ENCODE results near the gene USP35. TPM values are rescaled to one million over a fixed set of nuclear protein-coding genes. Genes with fewer than 3 reads are reported as not detected.

The USP35 gene
- polyA plus RNA-seq, 3 donors, result 0.42 to 7.6 (median 0.63) TPM

- no peak overlapping the region for H3K9ac ChIP-seq (ENCODE audit: insufficient read depth, low read length, poor library complexity, severe bottlenecking)
- peaks cover 2 to 11% (median 3%) of the 10 kb centered on the region in 3 donors for H3K27me3 Mint-ChIP-seq (ENCODE audit: low read depth in 3 of 3)
- H3K36me3 Mint-ChIP-seq, result no peaks in the 10 kb centered on the region
Measured at GRCh38 chr11:78149646-78150045, 39.1 kb upstream of the USP35 start.

GRCh38 chr11:78150346-78150745 lies 38.4 kb upstream of the USP35 start:
- no peak for DNase-seq
- peaks cover 2 to 11% (median 3%) of the 10 kb centered on the region in 3 donors for H3K27me3 Mint-ChIP-seq (ENCODE audit: low read depth in 3 of 3)
- H3K4me3 Mint-ChIP-seq, result no peak overlapping the region
- H3K27ac Mint-ChIP-seq, result no peak overlapping the region
- Histone ChIP-seq H3K4me2 (replicated peaks; ENCODE audit: extremely low read depth, low read length, poor library complexity, severe bottlenecking) (no peak overlapping the region), H3K4me1 (ENCODE audit: control insufficient read depth in 1 of 2, insufficient read depth in 2 of 2, low read length in 2 of 2) (no peaks in the 10 kb centered on the region), H4K20me1 (ENCODE audit: insufficient read depth, low read length) (no peaks in the 10 kb centered on the region), H2AFZ (ENCODE audit: insufficient read depth, low read depth, low read length, poor library complexity, severe bottlenecking) (no peak overlapping the region), H3K4me3 (replicated peaks in 1 of 3; ENCODE audit: low read depth in 2 of 3, low read length in 3 of 3) (no peak overlapping the region), H3K27me3 (ENCODE audit: control insufficient read depth in 2 of 2, insufficient read depth in 2 of 2, low read length in 2 of 2) (no peaks in the 10 kb centered on the region), H3K36me3 (replicated peaks in 1 of 2; ENCODE audit: control insufficient read depth in 1 of 2, insufficient read depth in 2 of 2, low read length in 2 of 2) (no peaks in the 10 kb centered on the region), H3K79me2 (ENCODE audit: insufficient read depth, low read length) (no peaks in the 10 kb centered on the region), H3K9ac (ENCODE audit: insufficient read depth, low read length, poor library complexity, severe bottlenecking) (no peak overlapping the region), H3K27ac (ENCODE audit: low read depth in 1 of 2, low read length in 2 of 2) (no peak overlapping the region), H3K9me3 (replicated peaks in 1 of 2; ENCODE audit: control insufficient read depth in 1 of 2, insufficient read depth in 1 of 2, low read length in 2 of 2) (no peaks in the 10 kb centered on the region)
- no peaks in the 10 kb centered on the region for H3K4me1 Mint-ChIP-seq
- WGBS (ENCODE audit: insufficient coverage), result 80% methylated on average over 2 of the region's 4 CpGs
- intact Hi-C loops (cut with micrococcal nuclease), result no loop called here
- H3K36me3 Mint-ChIP-seq, result no peaks in the 10 kb centered on the region
- no peaks in the 10 kb centered on the region for H3K9me3 Mint-ChIP-seq
- TF ChIP-seq CTCF (IDR thresholded peaks at IDR 0.05), result no peak

More at GRCh38 chr11:78149646-78150045, 39.1 kb upstream of the USP35 start:
- H3K4me2 ChIP-seq (replicated peaks; ENCODE audit: extremely low read depth, low read length, poor library complexity, severe bottlenecking), result no peak overlapping the region
- no peaks in the 10 kb centered on the region for H3K79me2 ChIP-seq (ENCODE audit: insufficient read depth, low read length)
- Mint-ChIP-seq H3K9me3 (no peaks in the 10 kb centered on the region), H3K4me3 (no peak overlapping the region), H3K4me1 (no peaks in the 10 kb centered on the region), H3K27ac (no peak overlapping the region)
- H3K9me3 ChIP-seq (replicated peaks in 1 of 2; ENCODE audit: control insufficient read depth in 1 of 2, insufficient read depth in 1 of 2, low read length in 2 of 2), result no peaks in the 10 kb centered on the region
- H3K4me3 ChIP-seq (replicated peaks in 1 of 3; ENCODE audit: low read depth in 2 of 3, low read length in 3 of 3), result no peak overlapping the region
- H3K4me1 ChIP-seq (ENCODE audit: control insufficient read depth in 1 of 2, insufficient read depth in 2 of 2, low read length in 2 of 2), result no peaks in the 10 kb centered on the region
- no peaks in the 10 kb centered on the region for H3K36me3 ChIP-seq (replicated peaks in 1 of 2; ENCODE audit: control insufficient read depth in 1 of 2, insufficient read depth in 2 of 2, low read length in 2 of 2)
- no peak for DNase-seq
- H3K27me3 ChIP-seq (ENCODE audit: control insufficient read depth in 2 of 2, insufficient read depth in 2 of 2, low read length in 2 of 2), result no peaks in the 10 kb centered on the region
- H3K27ac ChIP-seq (ENCODE audit: low read depth in 1 of 2, low read length in 2 of 2), result no peak overlapping the region
- WGBS (ENCODE audit: insufficient coverage), result no CpG with 5 or more reads among the region's 1 CpG
- no peak for TF ChIP-seq CTCF (IDR thresholded peaks at IDR 0.05)
- H2AFZ ChIP-seq (ENCODE audit: insufficient read depth, low read depth, low read length, poor library complexity, severe bottlenecking), result no peak overlapping the region
- intact Hi-C loops (cut with micrococcal nuclease), result no loop called here
- H4K20me1 ChIP-seq (ENCODE audit: insufficient read depth, low read length), result no peaks in the 10 kb centered on the region
